Cardiac septum (tissue), 1 donor: ENCODE data around the gene UHRF1. TPM values are rescaled to one million over a fixed set of nuclear protein-coding genes. Genes with fewer than 3 reads are reported as not detected.
"Not testable (repeated sequence)": the region's sequence is repeated elsewhere in the genome, so short reads cannot be mapped to it uniquely, and the experiment has no call there.

Experiments
- DNase-seq: peaks from one replicate; pipeline ENCODE4 v3.0.0-alpha.2; 2020; ENCODE audit warnings: low spot score
- intact Hi-C: fragments of 100-400 bp; cut with DNase I; formaldehyde crosslinking; loops from one replicate; pipeline ENCODE4 v1.14.0; 2022
- total RNA-seq: library from RNA; stranded (reverse); fragmentation: NEBNext Ultra II Directional; extraction: Animal tissue kit (Norgen Biotek cat#: 25700); gene quantifications from one replicate; pipeline ENCODE4 v1.2.1, GENCODE V29; 2021
- donor health status: DM: no; HTN: no; CAD: no.

Gene UHRF1
- total RNA-seq, 1 donor from 2014 or later: 1.00 TPM

- peak; percentile 99 for DNase-seq
- intact Hi-C loops: loop anchor here (5.0 kb wide), 2 partner anchors 64 to 101 kb away; partner anchors contain the start of gene PLIN3
These were observed 59.4 kb downstream of the UHRF1 start, which contains the start of gene KDM4B for GRCh38 chr19:4968462-4969291. TSS of gene KDM4B (plus strand) at chr19:4969113. CDS start at chr19:5032891, 63,778 bp downstream.

DNA sequence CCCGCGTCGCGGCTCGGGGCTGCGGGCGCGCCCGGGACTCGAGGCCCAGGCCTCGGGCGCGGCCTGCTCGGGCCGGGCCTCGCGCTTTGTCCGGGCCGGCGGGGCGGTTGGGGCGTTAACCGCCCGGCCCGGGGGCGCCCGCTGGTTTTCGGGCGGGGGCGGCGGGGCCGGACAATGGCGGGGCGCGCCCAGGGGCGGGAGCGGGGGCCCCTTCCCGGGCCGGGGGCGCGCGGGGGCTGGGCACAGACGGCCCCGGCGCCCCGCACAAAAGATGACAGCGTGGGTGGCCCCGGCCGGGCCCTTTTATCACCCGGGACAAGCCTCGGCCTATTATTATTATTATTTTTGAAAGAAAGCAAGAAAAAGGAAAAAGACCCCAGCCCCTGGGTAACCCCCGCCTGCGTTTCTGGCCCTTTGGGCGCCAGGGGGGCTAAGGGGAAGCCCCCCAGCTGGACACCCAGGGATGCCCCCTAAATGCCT lies 60.0 kb downstream of the UHRF1 start:
- no peak for DNase-seq
- intact Hi-C loops: loop anchor here (5.0 kb wide), 2 partner anchors 63 to 102 kb away; partner anchors contain the start of gene PLIN3

GRCh38 chr19:4969772-4970531 lies 60.7 kb downstream of the UHRF1 start:
- intact Hi-C loops: loop anchor here (5.0 kb wide), 2 partner anchors 62 to 103 kb away; partner anchors contain the start of gene PLIN3
- no peak for DNase-seq

DNA sequence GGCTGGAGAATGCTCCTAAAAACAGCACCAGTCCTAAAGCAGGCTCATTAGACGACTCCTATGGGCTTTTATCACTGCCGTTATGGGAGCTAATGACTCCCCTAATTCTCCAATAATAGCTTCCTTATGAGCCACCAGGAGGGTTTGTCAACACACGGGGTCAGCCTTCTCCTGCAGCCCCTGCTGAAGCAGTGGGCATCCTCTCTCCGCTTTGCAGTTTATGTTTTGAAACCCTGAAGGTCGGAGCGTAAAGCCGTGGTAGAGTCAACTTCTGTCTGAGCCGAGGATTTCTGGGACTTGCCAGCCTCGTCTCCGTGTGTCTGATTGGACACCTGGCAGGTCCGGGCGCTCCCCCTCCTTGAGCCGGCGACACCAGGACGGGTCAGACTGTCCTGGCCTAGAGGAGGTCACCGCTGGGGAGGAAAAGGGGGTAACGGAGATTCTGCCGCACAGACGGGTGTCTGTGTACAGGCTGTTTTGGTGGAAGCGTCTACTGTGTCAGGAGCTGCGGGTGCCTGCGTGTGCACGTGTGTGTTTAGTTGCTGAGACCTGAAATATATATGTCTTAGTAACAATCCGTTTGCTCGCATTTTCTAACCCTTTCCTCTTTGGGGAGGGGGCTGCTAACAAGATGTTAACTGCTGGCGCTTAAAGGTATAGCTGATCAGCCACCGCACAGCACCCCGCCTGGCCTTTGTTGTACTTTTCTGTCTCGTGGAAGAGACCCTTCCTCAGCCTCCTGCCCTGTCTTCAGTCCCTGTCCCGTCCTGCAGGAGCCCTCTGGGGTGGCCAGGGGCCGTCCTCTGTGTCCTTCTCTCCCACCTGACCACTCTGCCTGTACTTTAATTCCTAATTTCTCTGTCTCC lies 61.5 kb downstream of the UHRF1 start:
- intact Hi-C loops: no loop called here
- no peak for DNase-seq

GRCh38 chr19:4971424-4971793 lies 62.1 kb downstream of the UHRF1 start:
- DNase-seq: no peak

GRCh38 chr19:4971816-4972495 lies 62.7 kb downstream of the UHRF1 start:
- no peak for DNase-seq
- intact Hi-C loops: no loop called here

More at GRCh38 chr19:4971424-4971793, 62.1 kb downstream of the UHRF1 start:
- intact Hi-C loops: no loop called here

DNA sequence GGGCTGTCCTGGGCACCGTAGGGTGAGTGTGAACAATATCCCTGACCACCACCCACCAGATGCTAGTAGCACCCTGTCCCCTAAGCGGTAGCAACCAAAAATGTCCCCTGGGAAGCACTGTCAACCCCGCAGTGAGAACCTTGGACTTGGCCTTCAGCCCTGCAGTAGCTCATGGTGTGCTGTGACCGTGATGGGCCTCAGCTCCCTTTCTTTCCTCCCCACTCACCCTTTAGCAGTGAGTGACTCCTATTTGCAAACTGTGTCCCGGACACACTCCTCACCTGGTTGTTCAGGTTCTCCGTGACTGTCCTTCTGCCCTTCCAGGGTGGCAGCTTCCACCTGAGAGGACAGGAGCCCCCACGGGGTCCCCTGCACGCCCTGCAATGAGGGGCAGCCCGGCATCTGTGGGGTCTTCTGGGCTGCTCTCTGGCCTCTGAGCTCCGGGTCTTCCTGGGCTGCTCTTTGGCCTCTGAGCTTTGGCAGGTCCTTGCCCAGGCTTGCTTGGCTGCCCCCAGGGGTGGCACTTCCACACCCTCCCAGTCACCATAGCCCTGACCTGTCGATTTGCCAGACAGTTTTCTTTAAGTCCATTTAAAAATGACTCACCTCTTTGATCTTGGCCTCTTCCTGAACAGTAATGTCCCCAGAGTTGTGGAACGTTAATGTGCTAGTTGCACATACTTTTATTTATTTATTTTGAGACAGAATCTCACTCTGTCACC lies 63.4 kb downstream of the UHRF1 start:
- no peak for DNase-seq
- intact Hi-C loops: no loop called here

- DNase-seq: no peak
- intact Hi-C loops: no loop called here
These were observed 65.7 kb downstream of the UHRF1 start for GRCh38 chr19:4974880-4975469.

DNA sequence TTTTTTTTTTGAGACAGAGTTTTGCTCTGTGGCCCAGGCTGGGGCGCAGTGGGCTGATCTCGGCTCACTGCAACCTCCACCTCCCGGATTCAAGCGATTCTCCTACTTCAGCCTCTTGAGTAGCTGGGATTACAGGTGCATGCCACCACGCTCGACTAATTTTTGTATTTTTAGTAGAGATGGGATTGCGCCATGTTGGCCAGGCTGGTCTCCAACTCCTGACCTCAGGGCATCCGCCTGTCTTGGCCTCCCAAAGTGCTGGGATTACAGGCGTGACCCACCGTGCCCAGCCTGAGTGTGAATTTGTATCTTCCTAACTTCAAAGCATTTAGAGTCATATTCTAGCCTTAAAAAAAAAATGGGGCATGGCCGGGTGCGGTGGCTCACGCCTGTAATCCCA lies 66.3 kb downstream of the UHRF1 start:
- DNase-seq, intact Hi-C loops: not testable (repeated sequence)

DNA sequence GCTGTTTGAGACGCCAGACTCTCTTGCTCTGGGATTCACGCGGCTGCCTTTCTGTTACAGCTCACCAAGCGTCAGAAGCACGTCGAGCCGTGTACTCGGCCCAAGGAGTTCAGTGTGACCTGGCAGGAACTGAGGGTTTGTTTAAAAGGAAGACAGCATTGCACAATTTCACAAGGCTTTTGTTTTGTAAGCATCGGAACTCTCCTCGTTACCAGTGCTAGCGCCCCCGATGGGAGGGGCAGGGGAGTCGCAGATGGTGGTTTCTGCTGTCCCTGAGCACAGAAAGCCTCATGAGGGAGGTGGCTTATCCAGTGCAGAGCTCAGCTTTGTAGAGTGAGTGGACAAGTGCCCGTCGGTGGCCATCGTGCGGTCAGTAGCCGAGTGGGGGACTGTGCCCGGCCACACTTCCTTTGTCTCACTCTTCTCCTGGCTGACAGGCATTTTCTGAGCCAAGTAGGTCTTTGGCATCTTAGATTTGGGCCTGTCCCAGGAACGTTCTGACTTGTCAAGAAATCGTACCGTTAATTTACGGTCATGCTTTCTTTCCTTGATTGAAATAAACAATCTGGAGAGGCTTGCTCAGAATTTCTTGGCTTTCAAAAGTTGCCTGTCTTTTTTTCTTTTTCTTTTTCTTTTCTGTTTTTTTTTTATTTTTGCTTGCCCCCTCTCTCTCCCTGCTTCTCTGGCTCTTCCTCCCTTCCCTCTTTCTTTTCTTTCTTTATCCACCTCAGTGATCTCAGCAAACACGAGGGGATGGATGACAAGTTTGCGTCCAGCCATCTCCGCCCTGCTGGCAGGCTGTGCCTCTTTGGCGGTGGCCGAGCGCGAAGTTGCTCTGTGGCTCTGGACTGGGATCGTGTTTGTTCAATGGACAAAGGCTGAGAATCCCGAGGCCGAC lies 67.3 kb downstream of the UHRF1 start:
- intact Hi-C loops: no loop called here

GRCh38 chr19:4977299-4978174 lies 68.2 kb downstream of the UHRF1 start:
- DNase-seq: no peak
- intact Hi-C loops: no loop called here

More for the DNA sequence above, 67.3 kb downstream of the UHRF1 start:
- peak; percentile 90 for DNase-seq

DNA sequence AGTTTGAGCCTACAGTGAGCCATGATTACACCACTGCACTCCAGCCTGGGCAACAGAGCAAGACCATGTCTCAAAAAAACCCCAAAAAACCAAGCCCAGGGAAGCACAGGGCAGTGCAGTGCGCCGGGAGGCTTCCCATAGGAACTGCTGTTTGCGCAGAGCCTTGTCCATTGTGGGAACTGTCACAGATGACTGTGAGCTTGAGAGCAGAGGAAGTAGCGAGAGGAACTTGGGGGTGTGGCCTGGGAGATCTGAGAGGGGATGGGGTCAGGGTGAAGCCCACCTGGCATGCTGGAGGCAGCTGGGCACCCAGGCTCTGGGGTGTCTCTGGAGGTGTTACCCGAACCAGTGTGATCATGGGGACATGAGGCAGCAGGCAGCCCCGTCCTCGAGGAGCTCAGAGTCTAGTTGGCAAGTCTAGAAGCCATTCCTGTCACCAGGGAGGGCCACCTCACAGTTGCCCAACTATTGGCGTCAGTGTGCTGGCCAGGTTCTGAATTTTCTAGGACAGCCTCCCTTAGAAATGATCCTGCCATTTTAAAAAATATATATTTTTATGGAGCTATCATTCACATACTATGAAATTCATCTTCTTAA lies 70.0 kb downstream of the UHRF1 start:
- intact Hi-C loops: no loop called here
- DNase-seq: no peak

DNA sequence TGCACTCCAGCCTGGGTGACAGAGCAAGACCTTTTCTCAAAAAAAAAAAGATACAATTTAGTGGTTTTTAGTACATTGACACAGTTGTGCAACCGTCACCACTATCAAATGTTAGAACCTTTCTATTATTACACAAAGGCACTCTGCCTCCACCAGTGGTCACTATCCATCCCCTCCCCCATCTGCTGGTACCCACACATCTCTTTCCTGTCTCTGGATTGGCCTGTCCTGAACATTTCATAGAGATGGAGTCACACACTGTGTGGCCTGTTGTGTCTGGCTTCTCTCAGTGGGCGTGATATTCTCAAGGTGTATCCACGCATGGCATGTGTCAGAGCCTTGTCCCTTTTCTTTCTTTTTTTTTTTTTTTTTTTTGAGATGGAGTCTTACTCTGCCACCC lies 70.8 kb downstream of the UHRF1 start:
- intact Hi-C loops: no loop called here
- DNase-seq: no peak

GRCh38 chr19:4980838-4981680 lies 71.8 kb downstream of the UHRF1 start:
- intact Hi-C loops: no loop called here
- no peak for DNase-seq

DNA sequence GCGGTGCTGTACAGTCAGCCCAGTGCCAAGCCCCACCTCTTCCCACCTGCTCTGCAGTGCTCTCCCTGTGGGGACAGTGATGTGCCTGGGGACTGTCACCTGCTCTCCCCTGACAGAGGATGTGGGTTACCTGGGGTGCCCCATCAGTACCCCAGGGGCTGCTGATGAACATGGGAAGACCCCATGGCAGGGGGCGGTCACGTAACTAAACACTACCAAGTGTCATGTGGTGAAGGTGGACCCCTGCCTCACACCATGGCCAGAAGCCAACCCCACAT lies 72.3 kb downstream of the UHRF1 start:
- intact Hi-C loops: no loop called here
- peak; percentile 72 for DNase-seq
